IMR-90 (cell line): Measurements from ENCODE around the gene VAMP5. TPM values are rescaled to one million over a fixed set of nuclear protein-coding genes. Genes with fewer than 3 reads are reported as not detected.

ENCODE experiments used
- ATAC-seq: fragments of 200-7000 bp; cut with Tn5 transposase; 2 replicates; pipeline ENCODE4 v1.9.1; 2020; ENCODE audit warnings: low read depth, mild to moderate bottlenecking, moderate library complexity
- BruUV-seq: library from RNA; stranded (reverse); fragments of 400-500 nt; replicated peaks from 2 replicates; lab custom pipeline; 2021; lab: Mats Ljungman, UMichigan
- CTCF ChIA-PET: fragments of 300-600 bp; formaldehyde crosslinking; extraction: SDS; loops from one replicate; lab custom pipeline; 2021; ENCODE audit warnings: antibody characterized with exemption; lab: Yijun Ruan, JAX
- POLR2A ChIA-PET: fragments of 300-600 bp; sonication (Branson Sonifier 250); formaldehyde crosslinking; loops from one replicate; lab custom pipeline; 2022; ENCODE audit warnings: antibody characterized with exemption; ENCODE audit not compliant: unreplicated experiment; lab: Charles Lee
- DNase-seq: peaks from one replicate; pipeline ENCODE4 v3.0.0; 2013
- H2AFZ ChIP-seq: replicated peaks from 2 replicates; pipeline ENCODE3; 2013; ENCODE audit warnings: low read length, mild to moderate bottlenecking; ENCODE audit not compliant: poor library complexity
- H2AK5ac ChIP-seq: 2 replicates; pipeline ENCODE4 v1.6.1; 2013; ENCODE audit warnings: low read depth, low read length, inconsistent platforms
- H2AK9ac ChIP-seq: replicated peaks from 2 replicates; pipeline ENCODE3; 2013; ENCODE audit warnings: mild to moderate bottlenecking, low read depth, low read length, moderate library complexity; ENCODE audit not compliant: poor library complexity
- H2BK120ac ChIP-seq: 2 replicates; pipeline ENCODE4 v1.6.1; 2013; ENCODE audit warnings: low read depth, low read length, inconsistent platforms
- H2BK15ac ChIP-seq: 3 replicates; pipeline ENCODE4 v1.6.1; 2013; ENCODE audit warnings: low read depth, low read length, inconsistent platforms
- H2BK20ac ChIP-seq: 2 replicates; pipeline ENCODE4 v1.6.1; 2013; ENCODE audit warnings: low read depth, mild to moderate bottlenecking, inconsistent platforms, low read length, moderate library complexity
- H2BK5ac ChIP-seq: 2 replicates; pipeline ENCODE4 v1.6.1; 2013; ENCODE audit warnings: mild to moderate bottlenecking, low read depth, low read length, inconsistent platforms; ENCODE audit not compliant: poor library complexity, severe bottlenecking
- H3K14ac ChIP-seq: replicated peaks from 2 replicates; pipeline ENCODE4 v1.6.1; 2013; ENCODE audit warnings: low read depth, low read length, inconsistent platforms
- H3K18ac ChIP-seq: 2 replicates; pipeline ENCODE4 v1.6.1; 2013; ENCODE audit warnings: low read depth, low read length, control low read depth
- H3K23ac ChIP-seq: 2 replicates; pipeline ENCODE4 v1.6.1; 2013; ENCODE audit warnings: low read depth, low read length, inconsistent platforms
- H3K27ac ChIP-seq: 2 replicates; pipeline ENCODE4 v1.5.1; 2013; ENCODE audit warnings: mild to moderate bottlenecking, control low read depth, low read length; ENCODE audit not compliant: insufficient read depth
- H3K27me3 ChIP-seq: 2 replicates; pipeline ENCODE4 v1.6.1; 2013; ENCODE audit warnings: low read length; ENCODE audit not compliant: control insufficient read depth, insufficient read depth
- H3K36me3 ChIP-seq: 2 replicates; pipeline ENCODE4 v1.6.1; 2013; ENCODE audit warnings: low read length, mixed read lengths; ENCODE audit not compliant: control insufficient read depth, insufficient read depth
- H3K4ac ChIP-seq: 2 replicates; pipeline ENCODE4 v1.6.1; 2013; ENCODE audit warnings: low read depth, low read length, inconsistent platforms
- H3K4me1 ChIP-seq: 2 replicates; pipeline ENCODE4 v1.6.1; 2013; ENCODE audit warnings: low read length, mixed read lengths; ENCODE audit not compliant: control insufficient read depth, insufficient read depth
- H3K4me2 ChIP-seq: 2 replicates; pipeline ENCODE4 v1.6.1; 2013; ENCODE audit warnings: low read depth, mild to moderate bottlenecking, control low read depth, low read length, moderate library complexity
- H3K4me3 ChIP-seq: 2 replicates; pipeline ENCODE4 v1.5.1; 2013; ENCODE audit warnings: low read depth, mild to moderate bottlenecking, control low read depth, low read length, moderate library complexity; ENCODE audit not compliant: insufficient read depth
- H3K56ac ChIP-seq: 2 replicates; pipeline ENCODE4 v1.6.1; 2013; ENCODE audit warnings: low read length, inconsistent platforms; ENCODE audit not compliant: insufficient read depth; ENCODE audit errors: extremely low read depth
- H3K79me1 ChIP-seq, 2 experiments: 2 replicates each; pipeline ENCODE4 v1.6.1; 2013; ENCODE audit warnings: low read length in 2 of 2, inconsistent platforms in 1 of 2, low read depth in 1 of 2
- H3K9ac ChIP-seq: 2 replicates; pipeline ENCODE4 v1.6.1; 2013; ENCODE audit warnings: low read depth, low read length, control low read depth
- H3K9me1 ChIP-seq: 2 replicates; pipeline ENCODE4 v1.6.1; 2013; ENCODE audit warnings: low read length, inconsistent platforms; ENCODE audit not compliant: insufficient read depth
- H3K9me3 ChIP-seq: 2 replicates; pipeline ENCODE4 v1.6.1; 2013; ENCODE audit warnings: low read length; ENCODE audit not compliant: control insufficient read depth, insufficient read depth
- H4K20me1 ChIP-seq: 2 replicates; pipeline ENCODE4 v1.6.1; 2013; ENCODE audit warnings: low read length, inconsistent platforms; ENCODE audit not compliant: insufficient read depth
- H4K5ac ChIP-seq: 2 replicates; pipeline ENCODE4 v1.6.1; 2013; ENCODE audit warnings: mild to moderate bottlenecking, low read depth, low read length, control low read depth
- H4K8ac ChIP-seq, 2 experiments: 2 replicates each; pipeline ENCODE4 v1.6.1; 2013; ENCODE audit warnings: low read depth in 2 of 2, low read length in 2 of 2, control low read depth in 1 of 2, inconsistent platforms in 1 of 2
- H4K91ac ChIP-seq: 2 replicates; pipeline ENCODE4 v1.6.1; 2013; ENCODE audit warnings: low read depth, low read length, inconsistent platforms; ENCODE audit not compliant: insufficient read depth
- BHLHE40 ChIP-seq: fragments of 150-350 bp; IDR thresholded peaks from 2 replicates; pipeline ENCODE4 v1.6.1; 2016; ENCODE audit warnings: mild to moderate bottlenecking, low read depth, low read length
- MXI1 ChIP-seq: IDR thresholded peaks from 2 replicates; pipeline ENCODE4 v1.6.1; 2012; ENCODE audit warnings: low read depth, mild to moderate bottlenecking, low read length, moderate library complexity, borderline replicate concordance
- WGBS, 2 experiments: methylation state at CpG; one replicate each; pipeline versions ENCODE4 v1.1.5 to v1.1.7; 2013; ENCODE audit warnings: missing lambda C conversion rate in 2 of 2; ENCODE audit not compliant: insufficient read length in 1 of 2; ENCODE audit errors: extremely low coverage in 2 of 2; 5-methylcytosine and 5-hydroxymethylcytosine counted together
- dilution Hi-C: fragments of 300-500 bp; cut with HindIII; formaldehyde crosslinking; loops from one replicate; pipeline ENCODE4 v1.14.3; 2018; ENCODE audit warnings: low sequenced_read_pairs; ENCODE audit not compliant: unreplicated experiment
- in situ Hi-C: fragments of 300-500 bp; cut with MboI; formaldehyde crosslinking; loops from 3 replicates; pipeline ENCODE4 v1.14.3; 2019; ENCODE audit warnings: low sequenced_read_pairs, inconsistent platforms, mixed read lengths
- intact Hi-C: fragments of 100-400 bp; cut with micrococcal nuclease; formaldehyde crosslinking; loops from 2 replicates; pipeline ENCODE4 v1.10.0; 2022
- polyA plus RNA-seq, 3 experiments: library from polyadenylated mRNA; depleted of rRNA; stranded (reverse); fragments of >200 nt; gene quantifications; 2 replicates each; pipeline ENCODE4 v1.2.3, GENCODE V29; 2012; ENCODE audit warnings: low replicate concordance in 1 of 3
- total RNA-seq: library from RNA; depleted of rRNA; stranded (reverse); fragments of >200 nt; gene quantifications from 2 replicates; pipeline ENCODE4 v1.2.3, GENCODE V29; 2012
- TF ChIP-seq, protein P1 (sequence below): fragments of 150-350 bp; IDR thresholded peaks from 2 replicates; pipeline ENCODE4 v1.6.1; 2017; ENCODE audit warnings: mild to moderate bottlenecking, antibody characterized with exemption, low read length, low read depth

VAMP5 gene
- total and polyA plus RNA-seq, 2 of the 4 experiments (the other 2 are of a cell fraction), result 13.8 to 103 TPM

DNA sequence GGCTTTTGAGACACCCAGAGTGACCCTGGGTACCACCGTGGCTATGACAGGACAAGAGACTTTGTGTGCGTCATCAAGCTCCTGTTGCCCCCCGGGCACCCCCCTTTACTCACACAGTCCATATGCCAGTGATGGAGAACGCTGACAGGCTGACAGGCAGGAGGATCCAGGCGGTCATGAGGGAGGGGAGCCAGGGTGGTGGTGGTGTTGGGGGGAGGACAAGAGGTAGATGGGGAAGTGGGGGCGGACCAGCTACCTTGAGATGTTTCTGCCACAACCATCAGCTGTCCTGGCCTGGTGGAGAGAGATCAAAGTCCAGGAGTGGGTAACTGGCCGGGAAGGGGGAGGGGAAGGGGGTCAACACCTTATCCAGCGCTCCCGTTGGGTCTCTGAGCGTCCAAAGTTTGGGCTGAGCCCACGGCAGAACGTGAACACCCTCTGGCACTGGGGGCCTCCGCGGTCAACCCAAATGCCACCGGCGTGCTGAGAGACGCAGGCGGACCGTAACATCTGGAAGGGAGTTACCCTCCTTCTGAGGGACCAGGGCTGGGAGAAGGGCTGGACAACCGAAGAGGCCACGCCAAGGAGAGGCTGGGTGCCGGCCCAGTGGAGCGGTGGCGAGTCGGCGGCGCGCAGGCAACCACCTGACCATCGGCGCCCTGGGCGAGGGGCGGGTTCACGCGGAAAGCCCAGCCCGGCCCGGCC is 17.7 kb downstream of the VAMP5 start:
- peak overlapping the region; percentile 85 for H2AK5ac ChIP-seq
- intact Hi-C loops (loop anchor here (5.0 kb wide), 1 partner anchor 40 kb away; the partner anchor contains the start of gene GGCX), in situ Hi-C loops (no loop called here), dilution Hi-C loops (no loop called here)
- peak overlapping the region; percentile 47 for H2BK120ac ChIP-seq
- no peak overlapping the region for H2BK20ac ChIP-seq
- POLR2A ChIA-PET, result no interaction called here
- peak overlapping the region; percentile 96 for H2AK9ac ChIP-seq
- TF ChIP-seq, protein P1, sequence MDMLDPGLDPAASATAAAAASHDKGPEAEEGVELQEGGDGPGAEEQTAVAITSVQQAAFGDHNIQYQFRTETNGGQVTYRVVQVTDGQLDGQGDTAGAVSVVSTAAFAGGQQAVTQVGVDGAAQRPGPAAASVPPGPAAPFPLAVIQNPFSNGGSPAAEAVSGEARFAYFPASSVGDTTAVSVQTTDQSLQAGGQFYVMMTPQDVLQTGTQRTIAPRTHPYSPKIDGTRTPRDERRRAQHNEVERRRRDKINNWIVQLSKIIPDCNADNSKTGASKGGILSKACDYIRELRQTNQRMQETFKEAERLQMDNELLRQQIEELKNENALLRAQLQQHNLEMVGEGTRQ, result peak; percentile 40
- no peak for TF ChIP-seq BHLHE40
- no peak for TF ChIP-seq MXI1
- peaks cover 24% of the 10 kb centered on the region for H3K9me1 ChIP-seq
- H2AFZ ChIP-seq, result peak overlapping the region; percentile 94
- H2BK5ac ChIP-seq, result peak overlapping the region; percentile 41
- H3K4me3 ChIP-seq, result peak overlapping the region; percentile 99
- no TSS peak for BruUV-seq
- H3K23ac ChIP-seq, result peak overlapping the region; percentile 97
- peaks cover 18% of the 10 kb centered on the region for H4K20me1 ChIP-seq
- H3K14ac ChIP-seq, result peak overlapping the region; percentile 64
- H2BK15ac ChIP-seq, result peak overlapping the region; percentile 15; the same call in 1 of the 3 replicates
- no peaks in the 10 kb centered on the region for H3K9me3 ChIP-seq
- DNase-seq (no peak), ATAC-seq (peak; percentile 52)
- peak overlapping the region; percentile 38; the same call in 1 of the 2 replicates for H3K56ac ChIP-seq
- H3K4ac ChIP-seq, result peak overlapping the region; percentile 80
- H3K9ac ChIP-seq, result peak overlapping the region; percentile 82
- peak overlapping the region; percentile 65 for H3K27ac ChIP-seq
- 4% methylated on average over 24 of the region's 36 CpGs; no CpG with 5 or more reads in 1 of the 2 experiments for WGBS, 2 experiments
- H4K5ac ChIP-seq, result peak overlapping the region; percentile 36
- no peak overlapping the region; the same call in 1 of the 2 replicates for H3K18ac ChIP-seq
- H3K36me3 ChIP-seq, result peaks cover 22% of the 10 kb centered on the region
- H3K79me1 ChIP-seq, result peaks cover 15 to 68% of the 10 kb centered on the region in 2 experiments; a peak in 3 of 4 replicates
- H3K4me1 ChIP-seq, result peaks cover 25% of the 10 kb centered on the region
- peak overlapping the region; percentile 77 for H3K4me2 ChIP-seq
- CTCF ChIA-PET, result no interaction called here
- H4K8ac ChIP-seq, result peak overlapping the region; percentile 67 to 72; a peak in 3 of 4 replicates
- peak overlapping the region; percentile 41; the same call in 1 of the 2 replicates for H4K91ac ChIP-seq
- no peaks in the 10 kb centered on the region for H3K27me3 ChIP-seq
